HepG2 (cell line): ENCODE results near the gene ZNF618. TPM values are rescaled to one million over a fixed set of nuclear protein-coding genes. Genes with fewer than 3 reads are reported as not detected.
A peak's percentile ranks its signal among the peaks of the same experiment; 100 is the strongest.

ENCODE experiments used
- BRD4 ChIP-seq: sonication (generic); formaldehyde crosslinking; IDR thresholded peaks from 2 replicates; pipeline ENCODE4 v1.4.0; 2020; ENCODE audit warnings: missing genetic modification reagents
- CENPX ChIP-seq: sonication (generic); formaldehyde crosslinking; IDR thresholded peaks from 2 replicates; pipeline ENCODE4 v1.9.0; 2021; ENCODE audit warnings: mild to moderate bottlenecking, missing genetic modification reagents, moderate library complexity
- FOXM1 ChIP-seq: sonication (generic); formaldehyde crosslinking; IDR thresholded peaks from 2 replicates; pipeline ENCODE4 v1.5.0; 2020; ENCODE audit warnings: missing genetic modification reagents
- FOXP1 ChIP-seq, 2 experiments: fragments of 450-650 bp in 1 of 2; IDR thresholded peaks; 2 replicates each; pipeline ENCODE4 v1.6.1; 2017 to 2018; ENCODE audit warnings: antibody characterized with exemption in 1 of 2
- HDAC2 ChIP-seq: sonication (generic); formaldehyde crosslinking; IDR thresholded peaks from 2 replicates; pipeline ENCODE4 v1.4.0; 2020; ENCODE audit warnings: missing genetic modification reagents
- HNF4G ChIP-seq, 2 experiments: sonication (generic) in 1 of 2; formaldehyde crosslinking in 1 of 2; IDR thresholded peaks; 2 replicates each; pipeline versions ENCODE4 v1.4.0 to v1.6.1; 2011 to 2020; ENCODE audit warnings: borderline replicate concordance in 2 of 2, low read depth in 2 of 2, mild to moderate bottlenecking in 2 of 2, low read length in 1 of 2, missing genetic modification reagents in 1 of 2, moderate library complexity in 1 of 2
- KLF15 ChIP-seq: sonication (generic); formaldehyde crosslinking; IDR thresholded peaks from 2 replicates; pipeline ENCODE4 v1.8.1; 2023; ENCODE audit warnings: borderline replicate concordance, mild to moderate bottlenecking, inconsistent platforms, missing genetic modification reagents, mixed read lengths
- MAFK ChIP-seq, 2 experiments: IDR thresholded peaks in 1 of 2; conservative IDR thresholded peaks in 1 of 2; 2 replicates each; pipeline ENCODE4 v1.6.1; 2011; ENCODE audit warnings: improper control_type of control experiment in 2 of 2, low read length in 2 of 2
- MAZ ChIP-seq, 2 experiments: sonication (generic) in 1 of 2; formaldehyde crosslinking in 1 of 2; IDR thresholded peaks; 2 replicates each; pipeline versions ENCODE4 v1.5.0 to v1.6.1; 2012 to 2020; ENCODE audit warnings: low read depth in 2 of 2, mild to moderate bottlenecking in 2 of 2, borderline replicate concordance in 1 of 2, improper control_type of control experiment in 1 of 2, low read length in 1 of 2, missing genetic modification reagents in 1 of 2, moderate library complexity in 1 of 2
- NONO ChIP-seq, 2 experiments: fragments of 450-650 bp in 1 of 2; sonication (generic) in 1 of 2; formaldehyde crosslinking in 1 of 2; IDR thresholded peaks in 1 of 2; conservative IDR thresholded peaks in 1 of 2; 2 replicates each; pipeline versions ENCODE4 v1.6.1 to v1.8.0; 2017 to 2022; ENCODE audit warnings: mild to moderate bottlenecking in 1 of 2, missing genetic modification reagents in 1 of 2, moderate library complexity in 1 of 2
- PHF5A ChIP-seq: IDR thresholded peaks from one replicate; pipeline ENCODE4 v1.6.1; 2018; ENCODE audit warnings: low read depth, missing genetic modification reagents; ENCODE audit not compliant: unreplicated experiment
- POGZ ChIP-seq: sonication (generic); formaldehyde crosslinking; IDR thresholded peaks from 2 replicates; pipeline ENCODE4 v1.4.0; 2020; ENCODE audit warnings: mild to moderate bottlenecking, missing genetic modification reagents
- POLR2AphosphoS5 ChIP-seq: IDR thresholded peaks from 2 replicates; pipeline ENCODE4 v1.6.1; 2012; ENCODE audit warnings: low read depth, low read length
- SMAD1 ChIP-seq: sonication (generic); formaldehyde crosslinking; IDR thresholded peaks from 2 replicates; pipeline ENCODE4 v1.4.0; 2020; ENCODE audit warnings: missing genetic modification reagents, low read depth, mild to moderate bottlenecking, borderline replicate concordance
- TBX2 ChIP-seq: sonication (generic); formaldehyde crosslinking; IDR thresholded peaks from 2 replicates; pipeline ENCODE4 v1.5.0; 2020; ENCODE audit warnings: missing genetic modification reagents, mild to moderate bottlenecking, borderline replicate concordance
- TEAD3 ChIP-seq: optimal IDR thresholded peaks from 2 replicates; pipeline ENCODE3; 2016; ENCODE audit warnings: borderline replicate concordance
- TGIF2 ChIP-seq: IDR thresholded peaks from 2 replicates; pipeline ENCODE4 v1.6.1; 2016; ENCODE audit warnings: control low read depth, missing compliant biosample characterization
- TSC22D2 ChIP-seq: sonication (generic); formaldehyde crosslinking; IDR thresholded peaks from 2 replicates; pipeline ENCODE4 v1.5.1; 2020; ENCODE audit warnings: missing genetic modification reagents, mild to moderate bottlenecking, borderline replicate concordance
- ZBTB7A ChIP-seq: sonication (generic); formaldehyde crosslinking; IDR thresholded peaks from 2 replicates; pipeline ENCODE4 v1.8.0; 2022; ENCODE audit warnings: mild to moderate bottlenecking, missing genetic modification reagents
- ZFP90 ChIP-seq: sonication (generic); formaldehyde crosslinking; IDR thresholded peaks from 2 replicates; pipeline ENCODE4 v1.8.0; 2022; ENCODE audit warnings: missing genetic modification reagents, mild to moderate bottlenecking, inconsistent platforms, borderline replicate concordance
- ZNF547 ChIP-seq: sonication (generic); formaldehyde crosslinking; IDR thresholded peaks from 2 replicates; pipeline ENCODE4 v1.5.1; 2020; ENCODE audit warnings: mild to moderate bottlenecking, missing genetic modification reagents
- ZNF614 ChIP-seq: IDR thresholded peaks from 2 replicates; pipeline ENCODE4 v1.6.1; 2018; ENCODE audit warnings: missing biosample characterization, missing genetic modification reagents, inconsistent platforms, borderline replicate concordance
- ZNF710 ChIP-seq: sonication (generic); formaldehyde crosslinking; IDR thresholded peaks from 2 replicates; pipeline ENCODE4 v1.5.0; 2020; ENCODE audit warnings: mild to moderate bottlenecking, missing genetic modification reagents, borderline replicate concordance
- polyA plus RNA-seq, 8 experiments: library from polyadenylated mRNA; depleted of rRNA in 3 of 8; stranded (reverse) in 7 of 8; unstranded in 1 of 8; fragments of >200 nt; fragmentation: Illumina TruSeq in 4 of 8; extraction: Trizol in 4 of 8; gene quantifications; 2 replicates each; pipeline versions ENCODE4 v1.2.1 to v1.2.3, GENCODE V29; 2011 to 2016; ENCODE audit warnings: low read depth in 4 of 8, missing spikeins in 1 of 8, mixed read lengths in 1 of 8; ENCODE audit not compliant: insufficient read depth in 1 of 8
- total RNA-seq, 5 experiments: library from RNA; depleted of rRNA; stranded (reverse); fragments of >200 nt; fragmentation: Illumina TruSeq; extraction: Trizol; gene quantifications; 2 replicates each; pipeline ENCODE4 v1.2.3, GENCODE V29; 2016; ENCODE audit warnings: low read depth in 1 of 5
- TF ChIP-seq, protein P1 (sequence below): sonication (generic); formaldehyde crosslinking; IDR thresholded peaks from 2 replicates; pipeline ENCODE4 v1.4.0; 2020; ENCODE audit warnings: missing genetic modification reagents
- TF ChIP-seq, protein P2 (sequence below): sonication (generic); formaldehyde crosslinking; IDR thresholded peaks from 2 replicates; pipeline ENCODE4 v1.4.0; 2020; ENCODE audit warnings: mild to moderate bottlenecking, missing genetic modification reagents
- TF ChIP-seq, protein P3 (sequence below): sonication (generic); formaldehyde crosslinking; IDR thresholded peaks from 2 replicates; pipeline ENCODE4 v1.4.0; 2020; ENCODE audit warnings: mild to moderate bottlenecking, missing genetic modification reagents

ZNF618 gene
- total and polyA plus RNA-seq, 2 of the 13 experiments (the other 11 are each of a cell fraction or from before 2014, with no cell fraction given): 0.07 TPM

DNA sequence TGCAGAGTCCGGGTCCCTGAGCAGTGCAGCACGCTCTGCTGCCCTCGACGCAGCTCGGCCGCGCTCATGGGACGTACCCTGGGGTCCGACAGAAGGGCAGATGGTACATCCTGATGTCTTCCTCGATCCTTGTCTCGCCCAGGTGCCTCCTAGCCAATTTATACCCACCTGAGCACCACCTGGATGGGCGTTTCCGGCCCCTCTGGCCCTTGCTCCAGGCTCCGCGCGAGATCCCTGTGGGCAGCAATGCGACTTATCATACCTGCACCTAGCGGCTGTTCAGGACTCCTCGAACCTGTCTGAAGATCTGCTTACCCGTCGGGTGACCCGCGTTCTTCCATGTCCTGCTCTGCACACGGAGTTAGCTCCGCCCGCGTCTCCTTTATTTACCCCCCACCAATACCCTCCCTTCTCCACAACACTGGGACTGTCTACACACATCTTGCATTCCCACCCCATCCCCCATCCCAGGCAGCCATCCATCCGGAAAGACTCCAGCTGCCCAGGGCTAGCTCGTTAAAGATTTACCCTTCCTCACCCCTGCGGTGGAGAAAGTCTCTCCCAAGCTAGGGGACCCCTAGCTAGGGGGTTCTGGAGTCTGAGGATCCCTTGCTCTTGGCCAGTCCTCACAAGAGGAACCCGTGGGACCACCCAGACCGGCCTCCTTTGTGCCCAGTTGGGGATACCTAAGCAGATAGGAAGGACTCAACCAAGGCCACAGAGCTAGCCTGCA lies 223.0 kb downstream of the ZNF618 start, which contains the start of gene KIF12 (continued):
- peak; percentile 55; the same call in 1 of the 2 replicates for TF ChIP-seq ZNF710 (CRISPR knock-in tag)
- peak; percentile 59 for TF ChIP-seq TBX2 (CRISPR knock-in tag)
- TF ChIP-seq, protein P1, sequence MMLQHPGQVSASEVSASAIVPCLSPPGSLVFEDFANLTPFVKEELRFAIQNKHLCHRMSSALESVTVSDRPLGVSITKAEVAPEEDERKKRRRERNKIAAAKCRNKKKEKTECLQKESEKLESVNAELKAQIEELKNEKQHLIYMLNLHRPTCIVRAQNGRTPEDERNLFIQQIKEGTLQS (CRISPR knock-in tag): no peak
- no peak for TF ChIP-seq NONO (IDR thresholded peaks at IDR 0.05)
- TF ChIP-seq NONO (CRISPR knock-in tag; conservative IDR thresholded peaks at IDR 0.05): no peak
- no peak for TF ChIP-seq CENPX
- TF ChIP-seq HNF4G (IDR thresholded peaks at IDR 0.05; ENCODE audit: borderline replicate concordance, low read depth, low read length): no peak
- no peak for TF ChIP-seq HNF4G (CRISPR knock-in tag; IDR thresholded peaks at IDR 0.05; ENCODE audit: borderline replicate concordance, low read depth)
- TF ChIP-seq MAZ (IDR thresholded peaks at IDR 0.05; ENCODE audit: borderline replicate concordance, low read depth, low read length): no peak
- peak; percentile 43; the same call in 1 of the 2 replicates for TF ChIP-seq MAZ (CRISPR knock-in tag; IDR thresholded peaks at IDR 0.05; ENCODE audit: low read depth)
- no peak for TF ChIP-seq KLF15 (CRISPR knock-in tag)
- TF ChIP-seq, protein P2, sequence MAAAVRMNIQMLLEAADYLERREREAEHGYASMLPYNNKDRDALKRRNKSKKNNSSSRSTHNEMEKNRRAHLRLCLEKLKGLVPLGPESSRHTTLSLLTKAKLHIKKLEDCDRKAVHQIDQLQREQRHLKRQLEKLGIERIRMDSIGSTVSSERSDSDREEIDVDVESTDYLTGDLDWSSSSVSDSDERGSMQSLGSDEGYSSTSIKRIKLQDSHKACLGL: no peak
- no peak for TF ChIP-seq ZFP90 (CRISPR knock-in tag)
- no peak for TF ChIP-seq MAFK (conservative IDR thresholded peaks at IDR 0.05 in 1 of 2, IDR thresholded peaks at IDR 0.05 in 1 of 2; ENCODE audit: low read length in 2 of 2)
- no peak for TF ChIP-seq SMAD1 (CRISPR knock-in tag)
- TF ChIP-seq POLR2AphosphoS5: peak; percentile 40; the same call in 1 of the 2 replicates
- TF ChIP-seq FOXP1 (IDR thresholded peaks at IDR 0.05): no peak
- peak; percentile 82 for TF ChIP-seq FOXP1 (CRISPR knock-in tag; IDR thresholded peaks at IDR 0.05)
- TF ChIP-seq ZNF614 (CRISPR knock-in tag): no peak
- peak; percentile 84 for TF ChIP-seq TEAD3 (CRISPR knock-in tag)
- TF ChIP-seq HDAC2: peak; percentile 33; the same call in 1 of the 2 replicates
- TF ChIP-seq POGZ (CRISPR knock-in tag): no peak; the same call in 1 of the 2 replicates
- no peak for TF ChIP-seq FOXM1 (CRISPR knock-in tag)
- TF ChIP-seq ZBTB7A (CRISPR knock-in tag): no peak
- TF ChIP-seq PHF5A (CRISPR knock-in tag): no peak
- TF ChIP-seq ZNF547: no peak; the same call in 1 of the 2 replicates
- TF ChIP-seq TGIF2: no peak
- no peak for TF ChIP-seq TSC22D2 (CRISPR knock-in tag)
- TF ChIP-seq, protein P3, sequence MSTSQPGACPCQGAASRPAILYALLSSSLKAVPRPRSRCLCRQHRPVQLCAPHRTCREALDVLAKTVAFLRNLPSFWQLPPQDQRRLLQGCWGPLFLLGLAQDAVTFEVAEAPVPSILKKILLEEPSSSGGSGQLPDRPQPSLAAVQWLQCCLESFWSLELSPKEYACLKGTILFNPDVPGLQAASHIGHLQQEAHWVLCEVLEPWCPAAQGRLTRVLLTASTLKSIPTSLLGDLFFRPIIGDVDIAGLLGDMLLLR (CRISPR knock-in tag): 0 out of 2 replicates have a peak, but pooled peaks have one; percentile 49
- 0 out of 2 replicates have a peak, but pooled peaks have one; percentile 32 for TF ChIP-seq BRD4 (CRISPR knock-in tag)
